Left ventricle myocardium superior (tissue), 1 donor: Measurements from ENCODE around the gene SEMA6D. TPM values are rescaled to one million over a fixed set of nuclear protein-coding genes. Genes with fewer than 3 reads are reported as not detected.

ENCODE experiments used
- ATAC-seq: fragments of 200-7000 bp; cut with Tn5 transposase; one replicate; pipeline ENCODE4 v1.9.1; 2020; ENCODE audit warnings: mild to moderate bottlenecking, moderate library complexity
- DNase-seq: peaks from one replicate; pipeline ENCODE4 v3.0.0-alpha.2; 2020
- intact Hi-C: fragments of 100-400 bp; cut with micrococcal nuclease; formaldehyde crosslinking; loops from one replicate; pipeline ENCODE4 v1.11.0; 2022
- total RNA-seq: library from RNA; stranded (reverse); fragmentation: NEBNext Ultra II Directional; extraction: Animal tissue kit (Norgen Biotek cat#: 25700); gene quantifications from one replicate; pipeline ENCODE4 v1.2.1, GENCODE V29; 2021
- donor health status: DM: no; HTN: yes; CAD: no; lungs with severe emphysema.

Gene SEMA6D
- total RNA-seq, 1 donor from 2014 or later: 19.7 TPM

DNA sequence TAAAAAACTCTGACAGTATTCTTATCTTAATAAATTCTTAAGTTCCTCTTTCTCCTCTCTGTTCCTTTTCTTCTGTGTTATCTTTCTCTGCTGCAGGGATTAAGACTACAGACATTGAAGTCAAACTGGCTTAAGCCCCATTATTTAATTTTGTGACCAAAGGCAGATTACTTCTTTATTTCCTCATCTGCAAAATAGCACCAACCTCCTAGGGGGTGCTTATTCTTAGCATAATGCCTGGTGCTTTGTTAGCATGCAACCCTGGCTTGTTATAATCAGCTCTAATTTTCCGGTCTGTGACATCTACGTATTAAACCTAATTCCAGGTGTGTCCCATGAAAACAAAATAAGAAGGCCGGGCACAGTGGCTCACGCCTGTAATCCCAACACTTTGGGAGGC, 23.8 kb downstream of the SEMA6D start:
- intact Hi-C loops: no loop called here
- ATAC-seq (no peak), DNase-seq (no peak)

DNA sequence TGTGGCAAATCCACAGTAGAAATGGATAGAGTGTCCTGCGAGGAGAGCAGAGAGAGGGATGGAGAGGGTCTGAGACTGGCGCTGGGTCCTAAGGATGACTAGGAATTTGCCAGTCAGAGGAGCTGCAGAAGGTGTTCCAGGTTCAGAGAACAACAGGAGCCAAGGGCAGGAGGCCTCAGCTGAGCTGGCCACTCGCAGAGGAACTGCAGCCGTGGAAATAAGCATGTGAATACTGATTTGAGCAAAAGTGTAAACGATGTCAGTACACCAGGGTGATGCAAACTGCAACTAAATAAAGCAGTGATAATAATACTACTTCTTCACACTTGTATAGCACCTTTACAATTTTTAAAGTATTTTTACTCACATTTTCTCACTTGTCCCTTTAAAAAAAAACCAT, 24.6 kb downstream of the SEMA6D start:
- intact Hi-C loops: no loop called here
- DNase-seq (no peak), ATAC-seq (peak; percentile 57)

- ATAC-seq: peak; percentile 93
- intact Hi-C loops: no loop called here
- DNase-seq: peak; percentile 33
These were observed 25.0 kb downstream of the SEMA6D start for GRCh38 chr15:47742334-47742733.

- DNase-seq: no peak
- no peak for ATAC-seq
- intact Hi-C loops: no loop called here
These were observed 25.4 kb downstream of the SEMA6D start for GRCh38 chr15:47742742-47743141.

DNA sequence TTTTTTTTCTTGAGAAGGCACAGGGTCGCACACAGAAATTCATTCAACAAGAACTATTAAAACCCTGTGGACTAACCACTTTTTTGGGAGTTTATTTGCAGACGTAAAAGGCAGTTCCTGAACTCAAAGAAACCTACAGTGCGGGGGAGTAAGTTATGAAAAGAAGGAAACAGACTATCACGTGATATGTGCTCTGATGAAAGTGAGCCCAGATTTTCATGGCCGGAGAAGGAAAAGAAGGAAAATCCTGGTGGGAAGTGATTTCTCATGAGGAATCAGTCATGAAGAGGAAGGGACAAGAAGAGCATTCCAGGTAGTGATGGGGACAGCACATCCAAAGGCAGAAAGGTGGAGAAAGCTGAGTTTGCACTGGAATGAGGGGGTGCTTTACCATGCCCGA, 26.1 kb downstream of the SEMA6D start:
- ATAC-seq (no peak), DNase-seq (no peak)
- intact Hi-C loops: no loop called here

DNA sequence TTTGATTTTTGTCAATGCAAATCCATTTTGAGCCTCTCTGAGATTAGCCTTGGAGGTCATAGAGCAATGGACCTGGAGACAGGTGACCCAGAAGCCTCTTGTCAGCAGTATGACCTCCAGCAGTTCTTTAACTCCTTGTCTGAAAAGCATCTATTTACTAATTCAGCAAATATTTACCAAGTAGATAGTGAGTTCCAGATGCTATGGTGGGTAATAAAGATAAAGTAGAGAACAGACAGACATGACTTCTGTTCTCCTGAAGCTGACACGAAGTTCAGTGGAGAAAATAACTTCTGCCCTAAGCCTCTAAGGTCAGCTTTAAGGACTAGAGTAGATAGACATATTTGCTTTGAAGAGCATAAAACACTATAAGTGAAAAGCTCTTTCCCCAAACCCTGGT, 26.6 kb downstream of the SEMA6D start:
- intact Hi-C loops: no loop called here
- ATAC-seq (no peak), DNase-seq (no peak)

DNA sequence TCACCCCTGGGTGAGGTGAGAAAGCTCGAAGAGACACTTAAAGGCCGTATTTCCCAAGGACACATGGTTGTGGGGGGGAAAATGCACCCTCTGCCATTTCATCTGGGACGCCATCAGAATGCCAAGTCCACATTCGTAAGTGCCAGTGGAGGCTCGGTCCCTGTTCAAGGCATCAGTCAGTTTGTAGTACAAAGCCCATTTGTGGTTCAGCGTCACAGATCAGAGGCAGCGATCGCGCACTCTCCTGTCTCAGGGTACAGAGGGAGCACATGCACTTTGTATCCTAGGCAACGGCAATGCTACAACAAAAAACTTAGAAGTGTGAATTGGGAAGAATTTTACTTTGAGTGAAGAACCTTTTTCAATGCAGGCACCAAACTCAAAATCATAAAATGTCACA, 27.2 kb downstream of the SEMA6D start:
- no peak for ATAC-seq
- no peak for DNase-seq
- intact Hi-C loops: no loop called here

GRCh38 chr15:47744973-47745372, 27.7 kb downstream of the SEMA6D start:
- intact Hi-C loops: no loop called here
- ATAC-seq (no peak), DNase-seq (no peak)

DNA sequence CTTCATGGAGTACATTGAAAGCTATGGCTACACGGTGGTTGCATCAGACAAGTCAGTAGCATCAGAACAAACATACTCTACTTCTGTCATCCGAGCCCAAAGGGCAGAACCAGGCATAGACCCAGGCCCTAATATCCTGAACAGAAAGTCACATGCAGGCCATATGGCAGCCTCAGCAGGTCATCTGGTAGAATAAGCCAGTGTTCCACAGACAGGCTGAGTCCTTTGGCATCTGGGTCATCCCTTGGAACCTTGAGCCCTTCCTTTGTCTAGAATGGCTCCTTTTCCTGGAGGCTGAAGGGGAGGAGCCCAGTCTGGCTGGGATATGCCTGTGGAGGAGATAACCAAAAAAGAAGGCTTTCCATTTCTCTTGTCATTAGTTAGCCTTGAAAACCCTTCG, 29.2 kb downstream of the SEMA6D start:
- intact Hi-C loops: no loop called here
- ATAC-seq: no peak

GRCh38 chr15:47750030-47750739, 32.9 kb downstream of the SEMA6D start:
- intact Hi-C loops: no loop called here
- DNase-seq (no peak), ATAC-seq (no peak)

More for the DNA sequence above, 29.2 kb downstream of the SEMA6D start:
- no peak for DNase-seq

GRCh38 chr15:47750740-47751262, 33.5 kb downstream of the SEMA6D start:
- DNase-seq (no peak), ATAC-seq (no peak)
- intact Hi-C loops: no loop called here

GRCh38 chr15:47753591-47753990, 36.3 kb downstream of the SEMA6D start:
- no peak for ATAC-seq
- intact Hi-C loops: no loop called here
- DNase-seq: no peak

DNA sequence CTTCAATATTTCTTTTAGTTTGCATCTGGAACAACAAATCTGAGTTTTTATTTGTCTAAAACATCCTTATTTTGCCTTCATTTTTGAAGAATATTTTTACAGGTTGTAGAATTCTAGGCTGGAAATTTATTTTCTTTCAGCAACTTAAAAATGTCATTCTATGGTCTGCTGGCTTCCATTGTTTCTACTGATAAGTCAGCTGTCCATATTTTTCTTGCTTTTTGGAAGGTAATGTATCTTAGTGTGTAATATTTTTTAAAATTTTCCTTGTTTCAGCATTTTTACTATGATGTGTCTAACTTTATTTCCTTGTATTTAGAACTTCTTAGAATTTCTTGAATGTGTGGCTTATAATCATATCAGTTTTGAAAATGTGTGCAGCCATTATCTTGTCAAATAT, 37.0 kb downstream of the SEMA6D start:
- DNase-seq (no peak), ATAC-seq (no peak)
- intact Hi-C loops: no loop called here

- DNase-seq (no peak), ATAC-seq (no peak)
- intact Hi-C loops: no loop called here
These were observed 38.6 kb downstream of the SEMA6D start for GRCh38 chr15:47755941-47756340.

DNA sequence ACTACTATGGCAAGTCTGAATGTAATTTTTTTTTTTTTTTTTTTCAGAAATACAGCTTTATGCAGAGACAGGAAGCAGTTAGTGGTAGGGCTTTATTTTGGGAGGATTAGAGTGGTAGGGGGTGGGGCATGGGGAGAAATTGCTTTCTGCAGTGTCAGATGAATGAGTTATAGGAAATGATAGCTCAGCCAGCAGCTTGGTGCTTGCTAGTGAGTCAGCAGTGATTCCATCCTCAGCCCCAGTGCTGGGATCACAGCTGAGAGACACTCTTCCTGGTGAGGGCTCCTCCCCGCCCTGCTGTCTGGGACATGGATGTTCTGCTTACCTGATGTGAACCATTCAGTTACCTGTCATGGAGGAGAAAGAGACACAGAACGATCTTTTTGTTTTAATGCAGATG, 39.6 kb downstream of the SEMA6D start:
- intact Hi-C loops: no loop called here
- DNase-seq: peak; percentile 25
- ATAC-seq: peak; percentile 63

DNA sequence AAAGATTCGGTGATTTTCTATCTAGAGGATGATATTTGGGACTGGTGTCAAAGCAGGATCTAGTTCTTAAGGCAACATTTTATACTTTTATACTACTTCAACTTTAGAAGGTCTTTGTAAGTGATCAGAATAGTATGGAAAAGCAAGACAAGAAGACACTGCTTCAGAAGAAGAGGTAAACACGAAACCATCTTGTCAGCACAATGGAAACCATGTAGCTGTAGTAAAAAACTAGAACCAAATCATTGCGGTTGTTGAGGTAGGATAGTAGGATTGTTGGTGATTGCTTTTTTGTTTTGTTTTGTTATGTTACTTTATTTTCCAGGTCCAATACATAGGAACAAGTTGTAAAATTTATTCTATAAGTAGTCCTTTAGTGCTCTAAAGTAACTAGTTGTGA, 40.0 kb downstream of the SEMA6D start:
- ATAC-seq: no peak
- intact Hi-C loops: no loop called here
- no peak for DNase-seq

DNA sequence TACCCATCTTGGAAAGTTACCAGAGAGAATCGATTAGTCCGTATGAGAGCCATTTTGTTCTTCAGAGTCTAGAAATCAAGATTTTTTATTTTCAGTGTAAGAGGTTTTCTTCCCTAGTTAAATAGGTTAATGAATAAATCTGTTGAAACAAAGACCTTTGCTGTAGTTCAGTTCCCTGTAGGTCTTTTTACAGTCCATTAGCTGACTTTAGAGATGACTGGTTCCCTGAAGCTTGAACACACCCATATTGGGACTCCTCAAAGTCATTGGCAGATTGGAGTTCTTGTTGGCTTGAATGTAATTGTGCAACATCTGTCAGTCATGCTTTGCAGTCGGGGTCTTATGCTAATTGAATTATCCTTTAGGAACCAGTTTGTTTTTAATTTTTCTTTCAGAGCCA, 45.3 kb downstream of the SEMA6D start:
- DNase-seq (no peak), ATAC-seq (no peak)
- intact Hi-C loops: no loop called here

DNA sequence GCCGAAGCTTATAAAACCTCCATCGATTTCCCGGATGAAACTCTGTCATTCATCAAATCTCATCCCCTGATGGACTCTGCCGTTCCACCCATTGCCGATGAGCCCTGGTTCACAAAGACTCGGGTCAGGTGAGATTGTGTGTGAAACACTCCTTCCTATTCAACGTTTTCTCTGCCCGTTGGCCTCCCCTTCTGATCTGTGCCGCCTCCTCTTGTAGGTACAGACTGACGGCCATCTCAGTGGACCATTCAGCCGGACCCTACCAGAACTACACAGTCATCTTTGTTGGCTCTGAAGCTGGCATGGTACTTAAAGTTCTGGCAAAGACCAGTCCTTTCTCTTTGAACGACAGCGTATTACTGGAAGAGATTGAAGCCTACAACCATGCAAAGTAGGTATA, 47.4 kb downstream of the SEMA6D start:
- no peak for ATAC-seq
- DNase-seq: no peak
- intact Hi-C loops: no loop called here

- intact Hi-C loops: no loop called here
- ATAC-seq (no peak), DNase-seq (no peak)
These were observed 49.1 kb downstream of the SEMA6D start for GRCh38 chr15:47766406-47766805.

GRCh38 chr15:47767035-47767434, 49.7 kb downstream of the SEMA6D start:
- intact Hi-C loops: no loop called here
- DNase-seq (no peak), ATAC-seq (no peak)

DNA sequence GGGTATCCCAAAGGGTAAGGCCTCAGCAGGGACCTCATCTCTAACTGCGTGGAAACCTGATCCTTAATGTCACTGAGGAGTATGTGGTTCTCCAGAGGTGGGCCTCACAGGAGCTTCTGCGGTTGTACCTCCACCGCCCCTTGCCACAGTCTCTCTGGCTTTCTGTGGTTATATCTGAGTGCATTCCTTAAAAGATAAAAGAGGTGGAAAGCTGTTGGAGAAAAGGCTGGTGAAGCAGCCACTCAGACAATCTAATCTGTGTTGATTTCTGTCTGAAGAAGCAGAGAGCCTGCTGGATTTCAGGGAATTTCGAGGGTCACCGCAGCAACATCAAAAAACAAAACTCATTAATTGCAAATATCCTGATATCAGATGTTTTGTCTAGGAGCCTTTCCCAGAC, 51.4 kb downstream of the SEMA6D start:
- ATAC-seq (no peak), DNase-seq (no peak)
- intact Hi-C loops: no loop called here

- no peak for DNase-seq
- intact Hi-C loops: no loop called here
- ATAC-seq: no peak
These were observed 51.9 kb downstream of the SEMA6D start for GRCh38 chr15:47769166-47769565.
